ENCODE measurements around the gene DBR1. TPM values are rescaled to one million over a fixed set of nuclear protein-coding genes. Genes with fewer than 3 reads are reported as not detected.

Gene DBR1
- total RNA-seq (10 to 100 TPM in 6 of 7 donors, 1 to 10 TPM in 1; 8.5 to 16.0 (median 15.0) TPM), polyA plus RNA-seq (10 to 100 TPM in 1 of 2 donors, 1 to 10 TPM in 1; 8.6 to 14.7 TPM)
- long read RNA-seq, donor 1, transcript DBR1-201 (8 exons, 2,666 nt) = major isoform, 26 of 28 reads
- long read RNA-seq, donor 1, partial matches to known transcripts = 2 of 28 reads
- long read RNA-seq, donor 1, other reads (novel, unspliced or antisense) = 0 of 28 reads
- long read RNA-seq, donor 2, transcript DBR1-201 (8 exons, 2,666 nt) = major isoform, 5 of 5 reads
- long read RNA-seq, donor 2, partial matches to known transcripts = 0 of 5 reads
- long read RNA-seq, donor 2, other reads (novel, unspliced or antisense) = 0 of 5 reads
- long read RNA-seq, donor 3, transcript DBR1-201 (8 exons, 2,666 nt) = major isoform, 12 of 13 reads
- long read RNA-seq, donor 3, partial matches to known transcripts = 1 of 13 reads
- long read RNA-seq, donor 3, other reads (novel, unspliced or antisense) = 0 of 13 reads

DNA sequence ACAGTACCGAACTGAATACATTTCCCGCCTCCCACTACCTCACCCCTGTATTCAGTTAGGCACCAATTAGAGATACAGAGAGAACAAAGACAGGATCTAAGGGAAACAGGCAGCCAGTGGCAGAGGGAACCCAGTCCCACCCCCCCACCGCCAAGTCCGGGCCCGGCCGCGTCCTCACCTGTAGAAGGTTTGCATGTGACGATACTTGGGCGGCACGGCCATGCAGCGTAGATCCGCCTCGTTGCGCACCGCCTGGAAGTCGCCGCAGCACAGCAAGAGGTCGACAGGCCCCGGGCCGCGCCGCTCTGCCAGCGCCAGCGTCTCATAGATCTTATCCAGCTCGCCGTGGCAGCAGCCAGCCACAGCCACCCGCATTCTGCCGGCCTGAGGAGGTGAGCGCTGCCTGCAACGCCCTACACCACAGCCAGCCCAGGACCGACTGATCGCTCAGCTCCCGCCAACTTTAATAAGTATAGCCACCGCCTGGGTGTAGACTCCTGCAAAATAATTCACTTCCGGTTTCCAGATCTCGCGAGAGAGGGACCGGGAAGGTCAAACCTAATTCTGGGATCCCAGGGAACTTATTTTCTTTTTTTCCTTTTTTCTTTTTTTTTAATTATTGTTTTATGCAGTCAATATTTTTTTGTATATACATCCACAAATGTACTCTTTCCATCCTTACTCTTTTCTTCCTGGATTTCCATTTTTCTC, at the start of gene DBR1:
Gene DBR1, minus strand, starts transcription at position 501 of the 711 bp plus-strand sequence. Its CDS starts 126 bp downstream, at position 375.
- no peaks in the 10 kb centered on the region for H3K27me3 ChIP-seq
- WGBS, 3 donors = 0 to 1% (median 0%) methylated on average over 34 to 38 of the region's 38 CpGs
- H3K4me1 ChIP-seq (ENCODE audit: insufficient read depth) = no peaks in the 10 kb centered on the region
- intact Hi-C loops (cut with DNase I) = no loop called here
- peak within 1 kb of the TSS; percentile 70 for H3K4me3 ChIP-seq
- H3K9me3 ChIP-seq = no peaks in the 10 kb centered on the region
- peak; percentile 71 to 86 (median 76) for DNase-seq
- peak within 1 kb of the TSS; percentile 8 to 14 for H3K27ac ChIP-seq
- H3K36me3 ChIP-seq = no peaks in the 10 kb centered on the region
- TF ChIP-seq CTCF (IDR thresholded peaks at IDR 0.05) (no peak), EP300 (IDR thresholded peaks at IDR 0.05) (no peak), POLR2A (IDR thresholded peaks at IDR 0.05) (peak; percentile 54)

GRCh38 chr3:138222942-138223287, 48.2 kb upstream of the DBR1 start:
- H3K4me1 ChIP-seq (ENCODE audit: insufficient read depth) = no peaks in the 10 kb centered on the region
- no peak for TF ChIP-seq CTCF (IDR thresholded peaks at IDR 0.05)
- TF ChIP-seq POLR2A (IDR thresholded peaks at IDR 0.05) = no peak
- no peak for TF ChIP-seq EP300 (IDR thresholded peaks at IDR 0.05)
- intact Hi-C loops (cut with DNase I) = no loop called here
- WGBS, 3 donors = 84 to 91% (median 90%) methylated on average over 2 of the region's 2 CpGs
- no peaks in the 10 kb centered on the region for H3K36me3 ChIP-seq
- no peak overlapping the region for H3K4me3 ChIP-seq
- no peaks in the 10 kb centered on the region for H3K27me3 ChIP-seq
- no peaks in the 10 kb centered on the region for H3K9me3 ChIP-seq
- no peak overlapping the region for H3K27ac ChIP-seq
- DNase-seq = no peak

- intact Hi-C loops (cut with DNase I) = no loop called here
- Histone ChIP-seq H3K4me1 (ENCODE audit: insufficient read depth) (no peaks in the 10 kb centered on the region), H3K4me3 (no peak overlapping the region), H3K27me3 (no peaks in the 10 kb centered on the region), H3K27ac (no peak overlapping the region), H3K36me3 (no peaks in the 10 kb centered on the region), H3K9me3 (no peaks in the 10 kb centered on the region)
- DNase-seq = no peak
- 60 to 69% (median 61%) methylated on average over 2 of the region's 2 CpGs for WGBS, 3 donors
- TF ChIP-seq EP300 (IDR thresholded peaks at IDR 0.05) (no peak), CTCF (IDR thresholded peaks at IDR 0.05) (no peak), POLR2A (IDR thresholded peaks at IDR 0.05) (no peak)
These were observed 47.6 kb upstream of the DBR1 start for GRCh38 chr3:138222131-138222941.

- TF ChIP-seq CTCF (IDR thresholded peaks at IDR 0.05) (no peak), EP300 (IDR thresholded peaks at IDR 0.05) (no peak)
- H3K27me3 ChIP-seq = no peaks in the 10 kb centered on the region
- H3K27ac ChIP-seq = no peak overlapping the region
- no peaks in the 10 kb centered on the region for H3K9me3 ChIP-seq
- 86 to 88% (median 87%) methylated on average over 4 of the region's 4 CpGs for WGBS, 3 donors
- no peaks in the 10 kb centered on the region for H3K4me1 ChIP-seq (ENCODE audit: insufficient read depth)
- no peak overlapping the region for H3K4me3 ChIP-seq
- DNase-seq = no peak
- intact Hi-C loops (cut with DNase I) = no loop called here
- H3K36me3 ChIP-seq = no peaks in the 10 kb centered on the region
These were observed 46.1 kb upstream of the DBR1 start for GRCh38 chr3:138220788-138221187.
